Caco-2 (cell line): Measurements from ENCODE around the gene GALNT17. TPM values are rescaled to one million over a fixed set of nuclear protein-coding genes. Genes with fewer than 3 reads are reported as not detected.

Experiments used
- BruUV-seq: library from RNA; stranded (reverse); fragments of 400-500 nt; replicated peaks from 2 replicates; lab custom pipeline; 2021; lab: Mats Ljungman, UMichigan
- CTCF ChIA-PET: fragments of 300-600 bp; sonication (Branson Sonifier 250); formaldehyde crosslinking; loops from one replicate; lab custom pipeline; 2022; ENCODE audit warnings: antibody characterized with exemption; lab: Charles Lee
- POLR2A ChIA-PET: fragments of 300-600 bp; sonication (Branson Sonifier 250); formaldehyde crosslinking; loops from one replicate; lab custom pipeline; 2022; ENCODE audit warnings: antibody characterized with exemption; lab: Charles Lee
- DNase-seq, 2 experiments: peaks; one replicate each; pipeline versions ENCODE4 v3.0.0 to v3.0.0-alpha.2; 2020 to 2022
- H3K27me3 ChIP-seq: replicated peaks from 2 replicates; pipeline ENCODE4 v1.6.0; 2011; ENCODE audit warnings: low read length; ENCODE audit not compliant: control insufficient read depth, insufficient read depth
- H3K36me3 ChIP-seq: 2 replicates; pipeline ENCODE4 v1.5.1; 2011; ENCODE audit warnings: low read length; ENCODE audit not compliant: control insufficient read depth, insufficient read depth
- H3K4me1 ChIP-seq: fragments of 250-450 bp; sonication (Bioruptor Pico); 2 replicates; pipeline ENCODE4 v1.5.1; 2020; ENCODE audit warnings: mild to moderate bottlenecking
- H3K4me3 ChIP-seq: 2 replicates; pipeline ENCODE4 v1.5.1; 2011; ENCODE audit warnings: low read depth, mild to moderate bottlenecking, control low read depth, low read length
- H3K9me3 ChIP-seq: fragments of 250-450 bp; sonication (Bioruptor Pico); 2 replicates; pipeline ENCODE4 v1.5.1; 2020; ENCODE audit warnings: mild to moderate bottlenecking, moderate library complexity
- H3K27ac Mint-ChIP-seq: one replicate; pipeline ENCODE4 v1.8.0; 2022; ENCODE audit warnings: mixed read lengths; ENCODE audit not compliant: unreplicated experiment
- H3K27me3 Mint-ChIP-seq: one replicate; pipeline ENCODE4 v1.8.0; 2022; ENCODE audit warnings: mixed read lengths; ENCODE audit not compliant: insufficient read depth, unreplicated experiment
- H3K36me3 Mint-ChIP-seq: one replicate; pipeline ENCODE4 v1.8.0; 2022; ENCODE audit warnings: mild to moderate bottlenecking, mixed read lengths; ENCODE audit not compliant: insufficient read depth, unreplicated experiment
- H3K4me1 Mint-ChIP-seq: one replicate; pipeline ENCODE4 v1.8.0; 2022; ENCODE audit warnings: low read depth, mixed read lengths; ENCODE audit not compliant: unreplicated experiment
- H3K4me3 Mint-ChIP-seq: one replicate; pipeline ENCODE4 v1.8.0; 2022; ENCODE audit warnings: mild to moderate bottlenecking, moderate library complexity, mixed read lengths; ENCODE audit not compliant: unreplicated experiment
- H3K9me3 Mint-ChIP-seq: one replicate; pipeline ENCODE4 v1.8.0; 2022; ENCODE audit warnings: mixed read lengths; ENCODE audit not compliant: unreplicated experiment
- intact Hi-C: fragments of 100-400 bp; cut with micrococcal nuclease; formaldehyde crosslinking; loops from one replicate; pipeline ENCODE4 v1.10.0; 2022; ENCODE audit not compliant: unreplicated experiment
- total RNA-seq: library from RNA; stranded (reverse); gene quantifications from 2 replicates; pipeline ENCODE4 v1.2.3, GENCODE V29; 2022
- TF ChIP-seq, protein P1 (sequence below), 2 experiments: fragments of 200-600 bp in 1 of 2; IDR thresholded peaks; 1 replicate in 1 of 2; 2 replicates in 1 of 2; pipeline versions ENCODE4 v1.5.1 to v1.8.0; 2011 to 2022; ENCODE audit warnings: antibody characterized with exemption in 1 of 2, control low read depth in 1 of 2, inconsistent platforms in 1 of 2, low read depth in 1 of 2, low read length in 1 of 2, mild to moderate bottlenecking in 1 of 2, moderate library complexity in 1 of 2; ENCODE audit not compliant: insufficient read depth in 1 of 2, severe bottlenecking in 1 of 2, unreplicated experiment in 1 of 2

The GALNT17 gene
- total RNA-seq, 1 experiment from 2014 or later, result not detected

DNA sequence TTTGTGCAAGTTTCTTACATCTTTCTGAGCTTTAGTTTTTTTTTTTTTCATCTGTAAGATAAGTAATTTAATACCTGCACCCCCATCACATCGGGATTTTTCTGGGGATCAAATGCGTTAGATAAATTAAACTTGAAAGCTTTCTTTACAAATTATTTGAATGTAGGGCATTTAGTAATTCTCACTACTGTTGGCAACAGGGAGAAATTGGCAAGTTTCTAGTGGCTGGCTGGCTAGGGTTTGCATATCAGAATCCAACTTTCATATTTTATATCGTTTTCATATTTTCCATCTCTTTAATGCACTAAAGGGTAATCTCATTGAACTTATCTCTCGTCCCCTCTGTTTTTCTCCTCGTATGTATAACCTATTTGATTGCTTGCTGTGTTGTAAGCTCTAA is 412.9 kb downstream of the GALNT17 start:
- no peak overlapping the region for H3K27ac Mint-ChIP-seq
- no peaks in the 10 kb centered on the region for H3K9me3 Mint-ChIP-seq
- H3K36me3 ChIP-seq, result no peaks in the 10 kb centered on the region
- ChIA-PET CTCF (no interaction called here), POLR2A (no interaction called here)
- no peak for DNase-seq
- no peaks in the 10 kb centered on the region for H3K4me1 Mint-ChIP-seq
- BruUV-seq, result no TSS peak
- no peak overlapping the region for H3K4me3 Mint-ChIP-seq
- H3K9me3 ChIP-seq, result no peaks in the 10 kb centered on the region
- no peaks in the 10 kb centered on the region for H3K27me3 Mint-ChIP-seq
- H3K4me3 ChIP-seq, result no peak overlapping the region
- TF ChIP-seq, protein P1, sequence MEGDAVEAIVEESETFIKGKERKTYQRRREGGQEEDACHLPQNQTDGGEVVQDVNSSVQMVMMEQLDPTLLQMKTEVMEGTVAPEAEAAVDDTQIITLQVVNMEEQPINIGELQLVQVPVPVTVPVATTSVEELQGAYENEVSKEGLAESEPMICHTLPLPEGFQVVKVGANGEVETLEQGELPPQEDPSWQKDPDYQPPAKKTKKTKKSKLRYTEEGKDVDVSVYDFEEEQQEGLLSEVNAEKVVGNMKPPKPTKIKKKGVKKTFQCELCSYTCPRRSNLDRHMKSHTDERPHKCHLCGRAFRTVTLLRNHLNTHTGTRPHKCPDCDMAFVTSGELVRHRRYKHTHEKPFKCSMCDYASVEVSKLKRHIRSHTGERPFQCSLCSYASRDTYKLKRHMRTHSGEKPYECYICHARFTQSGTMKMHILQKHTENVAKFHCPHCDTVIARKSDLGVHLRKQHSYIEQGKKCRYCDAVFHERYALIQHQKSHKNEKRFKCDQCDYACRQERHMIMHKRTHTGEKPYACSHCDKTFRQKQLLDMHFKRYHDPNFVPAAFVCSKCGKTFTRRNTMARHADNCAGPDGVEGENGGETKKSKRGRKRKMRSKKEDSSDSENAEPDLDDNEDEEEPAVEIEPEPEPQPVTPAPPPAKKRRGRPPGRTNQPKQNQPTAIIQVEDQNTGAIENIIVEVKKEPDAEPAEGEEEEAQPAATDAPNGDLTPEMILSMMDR (IDR thresholded peaks at IDR 0.05; ENCODE audit: insufficient read depth in 1 of 2, low read depth in 1 of 2, low read length in 1 of 2, severe bottlenecking in 1 of 2, unreplicated experiment in 1 of 2), result no peak
- H3K4me1 ChIP-seq, result no peaks in the 10 kb centered on the region
- no peaks in the 10 kb centered on the region for H3K36me3 Mint-ChIP-seq
- intact Hi-C loops, result no loop called here
- no peaks in the 10 kb centered on the region for H3K27me3 ChIP-seq

DNA sequence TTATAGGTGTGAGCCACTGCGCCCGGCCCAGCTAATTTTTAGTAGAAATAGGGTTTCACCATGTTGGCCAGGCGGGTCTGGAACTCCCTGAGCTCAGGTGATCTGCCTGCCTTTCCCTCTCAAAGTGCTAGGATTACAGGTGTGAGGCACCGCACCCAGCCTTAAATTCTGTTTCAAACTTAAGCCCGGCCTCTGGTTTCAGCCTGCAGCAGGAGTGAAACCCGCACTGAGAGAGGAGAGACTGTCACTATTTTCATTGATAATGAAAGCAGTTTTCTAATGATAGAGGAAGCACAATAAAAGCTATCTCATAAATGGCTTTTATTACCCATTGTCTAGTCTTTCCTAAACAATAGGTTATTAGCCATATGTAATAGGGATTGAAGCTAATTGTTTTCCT is 415.5 kb downstream of the GALNT17 start:
- ChIA-PET CTCF (no interaction called here), POLR2A (no interaction called here)
- no peak overlapping the region for H3K4me3 ChIP-seq
- Mint-ChIP-seq H3K4me1 (no peaks in the 10 kb centered on the region), H3K9me3 (peaks cover 11% of the 10 kb centered on the region), H3K27me3 (no peaks in the 10 kb centered on the region), H3K4me3 (no peak overlapping the region), H3K27ac (no peak overlapping the region), H3K36me3 (no peaks in the 10 kb centered on the region)
- no TSS peak for BruUV-seq
- DNase-seq, result no peak
- TF ChIP-seq, protein P1 (IDR thresholded peaks at IDR 0.05; ENCODE audit: insufficient read depth in 1 of 2, low read depth in 1 of 2, low read length in 1 of 2, severe bottlenecking in 1 of 2, unreplicated experiment in 1 of 2), result no peak
- H3K27me3 ChIP-seq, result no peaks in the 10 kb centered on the region
- peaks cover 6% of the 10 kb centered on the region; the same call in 1 of the 2 replicates for H3K9me3 ChIP-seq
- intact Hi-C loops, result no loop called here
- H3K36me3 ChIP-seq, result no peaks in the 10 kb centered on the region
- no peaks in the 10 kb centered on the region for H3K4me1 ChIP-seq

DNA sequence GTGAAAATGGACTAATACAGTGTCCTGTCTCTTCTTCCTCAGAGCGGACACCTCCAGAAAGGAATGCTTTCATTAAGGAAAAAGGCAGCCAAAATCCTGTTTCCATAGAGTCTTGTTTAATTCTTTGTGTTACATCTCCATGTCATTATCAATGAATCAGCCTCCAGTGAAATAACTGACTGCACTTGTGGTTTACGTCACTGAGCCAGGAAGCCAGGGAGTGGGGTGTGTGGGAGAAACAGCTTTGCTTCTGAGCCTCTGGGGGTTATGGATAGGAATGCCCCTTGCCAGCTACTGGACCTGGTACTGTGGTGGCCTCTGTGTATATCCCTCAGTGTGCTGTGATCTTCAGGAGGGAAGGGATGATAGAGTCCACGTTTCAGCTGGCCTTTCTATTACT is 416.8 kb downstream of the GALNT17 start:
- DNase-seq, result no peak
- Histone ChIP-seq H3K36me3 (no peaks in the 10 kb centered on the region), H3K9me3 (peaks cover 6% of the 10 kb centered on the region; the same call in 1 of the 2 replicates), H3K27me3 (no peaks in the 10 kb centered on the region), H3K4me1 (no peaks in the 10 kb centered on the region), H3K4me3 (no peak overlapping the region)
- Mint-ChIP-seq H3K27ac (no peak overlapping the region), H3K9me3 (peaks cover 11% of the 10 kb centered on the region), H3K36me3 (no peaks in the 10 kb centered on the region), H3K4me1 (no peaks in the 10 kb centered on the region), H3K4me3 (no peak overlapping the region), H3K27me3 (no peaks in the 10 kb centered on the region)
- BruUV-seq, result no TSS peak
- TF ChIP-seq, protein P1 (IDR thresholded peaks at IDR 0.05; ENCODE audit: insufficient read depth in 1 of 2, low read depth in 1 of 2, low read length in 1 of 2, severe bottlenecking in 1 of 2, unreplicated experiment in 1 of 2), result no peak
- CTCF ChIA-PET, result no interaction called here
- intact Hi-C loops, result no loop called here
- POLR2A ChIA-PET, result no interaction called here
